Erythroblast (primary cell): Measurements from ENCODE around the gene ATAD3C.

Experiments
- GATA1 ChIP-seq: IDR thresholded peaks from 2 replicates; pipeline ENCODE4 v1.6.1; 2011; ENCODE audit warnings: low read depth, mild to moderate bottlenecking, control low read depth, low read length, moderate library complexity
- POLR2A ChIP-seq: IDR thresholded peaks from 2 replicates; pipeline ENCODE4 v1.6.1; 2011; ENCODE audit warnings: mild to moderate bottlenecking, low read length

GRCh38 chr1:1490633-1491230 lies 41.2 kb downstream of the ATAD3C start:
- TF ChIP-seq POLR2A (no peak), GATA1 (no peak)
